Osteoblast (primary cell): ENCODE measurements around the gene PIH1D2. TPM values are rescaled to one million over a fixed set of nuclear protein-coding genes. Genes with fewer than 3 reads are reported as not detected.

ENCODE experiments used
- DNase-seq: peaks from one replicate; pipeline ENCODE4 v3.0.0; 2011; ENCODE audit warnings: low spot score, mixed read lengths; ENCODE audit not compliant: insufficient read length; ENCODE audit errors: missing footprints
- H2AFZ ChIP-seq: 2 replicates; pipeline ENCODE4 v1.6.0; 2011; ENCODE audit warnings: mild to moderate bottlenecking, low read length
- H3K27ac ChIP-seq: 2 replicates; pipeline ENCODE4 v1.5.1; 2011; ENCODE audit warnings: mild to moderate bottlenecking, low read depth, low read length, moderate library complexity
- H3K27me3 ChIP-seq: 2 replicates; pipeline ENCODE4 v1.6.0; 2012; ENCODE audit warnings: mild to moderate bottlenecking, control low read depth, inconsistent platforms, low read length, moderate library complexity; ENCODE audit not compliant: insufficient read depth
- H3K36me3 ChIP-seq: 2 replicates; pipeline ENCODE4 v1.5.1; 2011; ENCODE audit warnings: mild to moderate bottlenecking, low read length, control low read depth, moderate library complexity; ENCODE audit not compliant: insufficient read depth
- H3K4me1 ChIP-seq: 2 replicates; pipeline ENCODE4 v1.5.1; 2011; ENCODE audit warnings: mild to moderate bottlenecking, low read length, control low read depth, moderate library complexity; ENCODE audit not compliant: insufficient read depth
- H3K4me2 ChIP-seq: 2 replicates; pipeline ENCODE4 v1.6.0; 2011; ENCODE audit warnings: mild to moderate bottlenecking, low read length; ENCODE audit not compliant: insufficient read depth
- H3K4me3 ChIP-seq: fragments of 200-600 bp; sonication (generic); 3 replicates; pipeline ENCODE4 v1.5.1; 2012; ENCODE audit warnings: mild to moderate bottlenecking, low read length, inconsistent platforms; ENCODE audit not compliant: insufficient read depth
- H3K79me2 ChIP-seq: 2 replicates; pipeline ENCODE4 v1.6.0; 2012; ENCODE audit warnings: mild to moderate bottlenecking, low read length, control low read depth, inconsistent platforms; ENCODE audit not compliant: insufficient read depth
- H3K9me3 ChIP-seq: 2 replicates; pipeline ENCODE4 v1.5.1; 2011; ENCODE audit warnings: low read depth, low read length, control low read depth
- H4K20me1 ChIP-seq: 2 replicates; pipeline ENCODE4 v1.6.0; 2012; ENCODE audit warnings: mild to moderate bottlenecking, low read length, control low read depth; ENCODE audit not compliant: insufficient read depth
- total RNA-seq: library from RNA; depleted of rRNA; stranded (reverse); fragments of >200 nt; gene quantifications from 2 replicates; pipeline ENCODE4 v1.2.3, GENCODE V29; 2012
- TF ChIP-seq, protein P1 (sequence below): IDR thresholded peaks from 2 replicates; pipeline ENCODE4 v1.5.1; 2011; ENCODE audit warnings: mild to moderate bottlenecking, low read depth, low read length, moderate library complexity; ENCODE audit errors: extremely low read depth

The PIH1D2 gene
- total RNA-seq, 1 donor = 2.9 TPM

- TF ChIP-seq, protein P1, sequence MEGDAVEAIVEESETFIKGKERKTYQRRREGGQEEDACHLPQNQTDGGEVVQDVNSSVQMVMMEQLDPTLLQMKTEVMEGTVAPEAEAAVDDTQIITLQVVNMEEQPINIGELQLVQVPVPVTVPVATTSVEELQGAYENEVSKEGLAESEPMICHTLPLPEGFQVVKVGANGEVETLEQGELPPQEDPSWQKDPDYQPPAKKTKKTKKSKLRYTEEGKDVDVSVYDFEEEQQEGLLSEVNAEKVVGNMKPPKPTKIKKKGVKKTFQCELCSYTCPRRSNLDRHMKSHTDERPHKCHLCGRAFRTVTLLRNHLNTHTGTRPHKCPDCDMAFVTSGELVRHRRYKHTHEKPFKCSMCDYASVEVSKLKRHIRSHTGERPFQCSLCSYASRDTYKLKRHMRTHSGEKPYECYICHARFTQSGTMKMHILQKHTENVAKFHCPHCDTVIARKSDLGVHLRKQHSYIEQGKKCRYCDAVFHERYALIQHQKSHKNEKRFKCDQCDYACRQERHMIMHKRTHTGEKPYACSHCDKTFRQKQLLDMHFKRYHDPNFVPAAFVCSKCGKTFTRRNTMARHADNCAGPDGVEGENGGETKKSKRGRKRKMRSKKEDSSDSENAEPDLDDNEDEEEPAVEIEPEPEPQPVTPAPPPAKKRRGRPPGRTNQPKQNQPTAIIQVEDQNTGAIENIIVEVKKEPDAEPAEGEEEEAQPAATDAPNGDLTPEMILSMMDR = no peak
- Histone ChIP-seq H3K4me2 (peak within 1 kb of the TSS; percentile 86), H3K4me1 (peaks cover 12% of the 10 kb centered on the region), H3K9me3 (no peaks in the 10 kb centered on the region), H3K27me3 (no peaks in the 10 kb centered on the region), H3K27ac (peak within 1 kb of the TSS; percentile 61), H4K20me1 (no peaks in the 10 kb centered on the region), H3K79me2 (peaks cover 12% of the 10 kb centered on the region), H3K36me3 (peaks cover 22% of the 10 kb centered on the region), H2AFZ (peak within 1 kb of the TSS; percentile 92), H3K4me3 (peak within 1 kb of the TSS; percentile 82)
- DNase-seq = peak; percentile 96
Observed at GRCh38 chr11:112024773-112025678, 48.8 kb downstream of the PIH1D2 start, which contains the start of gene DLAT. TSS of gene DLAT (plus strand) at chr11:112025408. CDS start at chr11:112025473, 65 bp downstream.

GRCh38 chr11:112024178-112024772 is 49.5 kb downstream of the PIH1D2 start:
- H3K4me1 ChIP-seq = peaks cover 12% of the 10 kb centered on the region
- peak overlapping the region; percentile 82 for H3K4me3 ChIP-seq
- DNase-seq = no peak
- TF ChIP-seq, protein P1 = no peak
- peaks cover 22% of the 10 kb centered on the region for H3K36me3 ChIP-seq
- no peaks in the 10 kb centered on the region for H3K9me3 ChIP-seq
- H3K79me2 ChIP-seq = peaks cover 11% of the 10 kb centered on the region
- H3K27me3 ChIP-seq = no peaks in the 10 kb centered on the region
- peak overlapping the region; percentile 61 for H3K27ac ChIP-seq
- peak overlapping the region; percentile 86 for H3K4me2 ChIP-seq
- peak overlapping the region; percentile 92 for H2AFZ ChIP-seq
- H4K20me1 ChIP-seq = no peaks in the 10 kb centered on the region

GRCh38 chr11:112023104-112023503 is 50.7 kb downstream of the PIH1D2 start:
- no peak overlapping the region for H3K4me3 ChIP-seq
- no peaks in the 10 kb centered on the region for H4K20me1 ChIP-seq
- no peaks in the 10 kb centered on the region for H3K9me3 ChIP-seq
- H3K4me1 ChIP-seq = peaks cover 13% of the 10 kb centered on the region
- H3K27ac ChIP-seq = no peak overlapping the region
- H3K79me2 ChIP-seq = peaks cover 9% of the 10 kb centered on the region
- TF ChIP-seq, protein P1 = no peak
- peaks cover 18% of the 10 kb centered on the region for H3K36me3 ChIP-seq
- H3K27me3 ChIP-seq = no peaks in the 10 kb centered on the region
- DNase-seq = no peak
- no peak overlapping the region for H2AFZ ChIP-seq
- no peak overlapping the region for H3K4me2 ChIP-seq

DNA sequence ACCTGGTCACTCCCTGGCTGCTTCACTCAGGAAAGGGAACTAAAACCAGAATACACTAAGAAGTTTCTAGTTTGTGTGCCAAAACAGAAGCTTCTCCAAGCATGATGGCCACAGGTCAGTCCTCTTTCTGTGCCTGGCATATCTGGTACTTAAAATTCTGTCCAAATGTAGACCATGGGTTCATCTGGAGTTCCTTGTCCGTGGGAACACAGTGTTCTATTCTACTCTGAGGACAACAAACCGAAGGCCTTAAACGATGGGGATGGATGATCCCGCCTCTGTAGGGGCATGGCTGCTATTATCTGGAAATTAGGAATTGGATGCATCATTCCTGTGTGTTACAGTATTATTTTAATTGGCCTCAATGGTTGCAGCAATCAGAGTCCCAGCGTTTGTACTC is 54.8 kb downstream of the PIH1D2 start:
- H3K4me1 ChIP-seq = peaks cover 24% of the 10 kb centered on the region
- no peak for DNase-seq
- H3K36me3 ChIP-seq = peaks cover 18% of the 10 kb centered on the region
- H3K4me3 ChIP-seq = no peak overlapping the region
- no peaks in the 10 kb centered on the region for H3K79me2 ChIP-seq
- H3K9me3 ChIP-seq = no peaks in the 10 kb centered on the region
- TF ChIP-seq, protein P1 = no peak
- peaks cover 6% of the 10 kb centered on the region for H4K20me1 ChIP-seq
- H3K4me2 ChIP-seq = no peak overlapping the region
- no peak overlapping the region for H2AFZ ChIP-seq
- H3K27ac ChIP-seq = no peak overlapping the region
- no peaks in the 10 kb centered on the region for H3K27me3 ChIP-seq
